ENCODE measurements around the gene CLASP1. TPM values are rescaled to one million over a fixed set of nuclear protein-coding genes. Genes with fewer than 3 reads are reported as not detected.

Gene CLASP1
- total RNA-seq, 3 donors from 2014 or later = 30.0 to 64.6 (median 35.1) TPM

DNA sequence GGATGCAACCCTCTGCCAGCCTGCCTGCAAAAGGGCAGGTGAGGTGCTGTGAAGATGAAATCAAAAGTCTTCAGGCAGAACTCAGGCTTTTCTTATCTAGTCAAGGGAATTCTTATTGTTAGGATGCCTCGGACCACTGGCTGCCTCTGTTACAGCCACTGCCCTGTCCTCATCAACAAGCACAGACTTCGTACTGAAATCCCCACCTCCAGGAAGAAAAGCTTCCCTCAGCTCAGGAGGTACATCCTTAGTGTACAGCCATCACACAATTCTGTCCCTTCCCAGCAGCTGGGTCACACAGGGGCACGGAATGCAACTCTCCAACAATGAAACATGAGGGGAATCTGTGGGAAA lies 128.6 kb downstream of the CLASP1 start:
- no peak for ATAC-seq
- H3K36me3 ChIP-seq (ENCODE audit: low read depth) = no peaks in the 10 kb centered on the region
- intact Hi-C loops (cut with DNase I, micrococcal nuclease) = no loop called here

DNA sequence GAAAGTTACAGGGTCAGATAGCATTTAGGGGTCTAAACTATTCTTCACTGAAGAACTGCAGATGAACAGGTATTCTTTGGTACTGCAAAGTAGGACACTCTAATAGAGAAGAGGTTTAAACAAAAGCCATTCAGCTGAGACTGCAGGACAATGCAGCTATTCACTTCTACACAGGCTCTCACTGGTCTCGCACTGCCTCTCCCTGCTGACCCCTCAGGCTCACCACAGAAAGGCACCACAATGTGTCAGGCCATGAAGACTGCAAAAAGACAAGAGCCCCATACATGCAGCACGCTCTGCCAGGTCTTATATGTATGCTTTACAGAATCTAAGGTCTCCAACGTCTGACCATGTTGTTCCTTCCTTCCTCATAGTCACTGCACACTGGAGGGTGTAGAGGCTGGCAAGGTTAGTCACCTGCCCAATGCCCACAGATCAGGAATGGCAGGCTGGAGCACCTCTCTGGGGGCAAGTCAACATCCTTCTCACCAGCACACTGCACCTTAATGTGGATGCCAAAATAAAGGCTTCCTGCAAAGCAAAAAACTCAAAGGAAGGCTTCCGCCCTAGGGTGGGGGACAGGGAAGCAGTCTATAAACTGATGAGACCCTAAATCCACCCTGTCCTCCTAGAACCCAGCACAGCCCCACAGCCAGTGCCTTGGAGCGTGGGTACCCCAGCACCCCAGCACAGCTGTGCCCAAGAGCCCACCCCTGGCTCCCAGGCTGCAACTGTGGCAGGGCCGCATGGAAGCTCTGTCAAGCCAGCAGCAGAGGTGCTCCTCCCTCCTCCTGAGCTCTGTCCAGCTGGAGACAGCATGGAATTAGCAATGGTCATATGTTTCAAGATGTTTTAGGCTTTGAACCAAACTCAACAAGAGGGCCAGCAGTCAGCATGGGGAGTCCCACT lies 129.3 kb downstream of the CLASP1 start:
- DNase-seq (no peak), ATAC-seq (no peak)
- H3K4me3 ChIP-seq = no peak overlapping the region
- no peaks in the 10 kb centered on the region for H3K36me3 ChIP-seq (ENCODE audit: low read depth)
- no peaks in the 10 kb centered on the region for H3K9me3 ChIP-seq
- H3K4me1 ChIP-seq (ENCODE audit: low read depth) = no peaks in the 10 kb centered on the region
- intact Hi-C loops (cut with DNase I, micrococcal nuclease) = no loop called here
- TF ChIP-seq, protein P1, sequence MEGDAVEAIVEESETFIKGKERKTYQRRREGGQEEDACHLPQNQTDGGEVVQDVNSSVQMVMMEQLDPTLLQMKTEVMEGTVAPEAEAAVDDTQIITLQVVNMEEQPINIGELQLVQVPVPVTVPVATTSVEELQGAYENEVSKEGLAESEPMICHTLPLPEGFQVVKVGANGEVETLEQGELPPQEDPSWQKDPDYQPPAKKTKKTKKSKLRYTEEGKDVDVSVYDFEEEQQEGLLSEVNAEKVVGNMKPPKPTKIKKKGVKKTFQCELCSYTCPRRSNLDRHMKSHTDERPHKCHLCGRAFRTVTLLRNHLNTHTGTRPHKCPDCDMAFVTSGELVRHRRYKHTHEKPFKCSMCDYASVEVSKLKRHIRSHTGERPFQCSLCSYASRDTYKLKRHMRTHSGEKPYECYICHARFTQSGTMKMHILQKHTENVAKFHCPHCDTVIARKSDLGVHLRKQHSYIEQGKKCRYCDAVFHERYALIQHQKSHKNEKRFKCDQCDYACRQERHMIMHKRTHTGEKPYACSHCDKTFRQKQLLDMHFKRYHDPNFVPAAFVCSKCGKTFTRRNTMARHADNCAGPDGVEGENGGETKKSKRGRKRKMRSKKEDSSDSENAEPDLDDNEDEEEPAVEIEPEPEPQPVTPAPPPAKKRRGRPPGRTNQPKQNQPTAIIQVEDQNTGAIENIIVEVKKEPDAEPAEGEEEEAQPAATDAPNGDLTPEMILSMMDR (IDR thresholded peaks at IDR 0.05) = no peak

More for the DNA sequence above, 128.6 kb downstream of the CLASP1 start:
- H3K4me1 ChIP-seq (ENCODE audit: low read depth) = no peaks in the 10 kb centered on the region
- H3K4me3 ChIP-seq = no peak overlapping the region
- TF ChIP-seq, protein P1 (IDR thresholded peaks at IDR 0.05) = no peak
- H3K9me3 ChIP-seq = no peaks in the 10 kb centered on the region
- DNase-seq = no peak

DNA sequence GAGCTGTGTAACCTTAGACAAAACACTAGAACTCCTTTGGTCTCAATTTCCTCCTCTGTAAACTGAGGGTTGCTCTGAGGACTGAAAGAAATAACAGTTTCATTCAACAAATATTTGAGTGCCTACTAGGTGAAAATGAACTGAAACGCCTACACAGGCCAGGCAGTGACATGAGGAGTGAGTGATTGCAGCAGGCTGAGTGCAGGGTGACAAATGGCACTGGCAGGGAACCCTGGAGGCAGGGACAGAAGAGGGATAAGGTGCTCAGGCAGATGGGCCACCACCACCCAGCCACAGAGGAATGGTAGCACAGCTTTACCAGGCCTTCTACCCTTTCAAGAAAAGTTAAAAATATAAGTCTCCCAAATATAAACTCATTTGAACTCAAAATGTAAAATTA lies 130.1 kb downstream of the CLASP1 start:
- no peak overlapping the region for H3K4me3 ChIP-seq
- DNase-seq (no peak), ATAC-seq (no peak)
- TF ChIP-seq, protein P1 (IDR thresholded peaks at IDR 0.05) = no peak
- H3K9me3 ChIP-seq = no peaks in the 10 kb centered on the region
- intact Hi-C loops (cut with DNase I, micrococcal nuclease) = no loop called here
- no peaks in the 10 kb centered on the region for H3K4me1 ChIP-seq (ENCODE audit: low read depth)
- no peaks in the 10 kb centered on the region for H3K36me3 ChIP-seq (ENCODE audit: low read depth)

DNA sequence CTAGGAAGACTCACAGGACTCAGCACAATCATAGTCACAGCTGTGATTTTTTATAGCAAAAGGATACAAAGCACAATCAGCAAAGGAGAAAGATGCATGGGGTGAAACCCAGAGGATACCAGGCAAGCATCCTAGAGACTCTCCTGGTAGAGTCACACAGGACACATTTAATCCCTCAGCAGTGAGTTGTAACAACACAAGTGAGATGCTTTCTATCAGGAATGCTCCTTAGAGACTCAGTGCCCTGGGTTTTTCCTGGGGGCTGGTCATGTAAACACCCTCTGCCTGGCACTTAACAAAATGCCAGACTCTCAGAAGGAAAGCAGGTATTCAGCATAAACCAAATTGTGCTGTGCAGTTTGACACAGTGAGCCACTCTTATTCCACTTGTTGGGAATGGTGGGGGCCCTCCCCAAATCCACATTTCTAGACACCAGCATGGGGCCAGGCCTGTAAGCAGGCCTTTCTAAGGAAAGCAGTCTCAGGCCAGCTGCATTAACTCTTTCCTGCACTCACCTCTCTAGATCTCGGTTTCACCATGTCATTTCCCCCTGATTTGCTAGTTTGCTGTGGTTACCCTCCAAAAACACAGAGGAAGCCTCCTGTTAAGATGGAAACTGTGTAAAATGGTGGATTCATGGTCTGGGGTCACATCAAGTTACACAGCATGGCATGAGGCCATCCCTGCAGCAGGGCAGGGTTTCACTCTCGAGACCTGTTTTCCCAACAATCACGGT lies 135.5 kb downstream of the CLASP1 start:
- Histone ChIP-seq H3K4me3 (no peak overlapping the region), H3K36me3 (ENCODE audit: low read depth) (no peaks in the 10 kb centered on the region), H3K9me3 (no peaks in the 10 kb centered on the region), H3K4me1 (ENCODE audit: low read depth) (no peaks in the 10 kb centered on the region)
- TF ChIP-seq, protein P1 (IDR thresholded peaks at IDR 0.05) = no peak
- DNase-seq (no peak), ATAC-seq (no peak)
- intact Hi-C loops (cut with DNase I, micrococcal nuclease) = no loop called here

DNA sequence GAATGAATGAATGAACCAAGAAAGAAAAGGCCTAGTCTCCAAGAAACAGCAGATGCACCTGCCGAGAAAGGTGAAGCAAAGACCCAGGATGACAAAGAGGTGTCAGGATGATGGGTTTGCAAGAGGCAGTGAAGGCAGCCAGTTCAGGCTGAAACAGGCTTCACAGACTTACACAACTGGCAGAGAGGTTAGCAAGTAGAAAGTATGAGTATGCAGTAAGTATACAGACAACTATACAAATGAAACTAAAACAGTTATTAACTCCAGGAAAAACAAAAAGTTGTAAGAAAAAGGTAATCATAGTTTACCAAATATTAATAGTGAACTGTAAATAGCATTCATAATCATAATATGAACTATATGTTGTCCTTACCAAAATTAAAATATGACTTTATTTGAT lies 138.4 kb downstream of the CLASP1 start:
- intact Hi-C loops (cut with DNase I, micrococcal nuclease) = no loop called here
- ATAC-seq (no peak), DNase-seq (no peak)
- Histone ChIP-seq H3K9me3 (no peaks in the 10 kb centered on the region), H3K4me3 (no peak overlapping the region), H3K36me3 (ENCODE audit: low read depth) (no peaks in the 10 kb centered on the region), H3K4me1 (ENCODE audit: low read depth) (no peaks in the 10 kb centered on the region)
- TF ChIP-seq, protein P1 (IDR thresholded peaks at IDR 0.05) = no peak
